RPMI8226 (cell line): ENCODE data around the gene KLHL14.
A peak's percentile ranks its signal among the peaks of the same experiment; 100 is the strongest.

ENCODE experiments used
- DNase-seq: peaks from one replicate; pipeline ENCODE4 v3.0.0-alpha.2; 2015

KLHL14 gene

GRCh38 chr18:32629981-32630700, 142.7 kb downstream of the KLHL14 start:
- peak; percentile 46 for DNase-seq

GRCh38 chr18:32629292-32629691, 143.5 kb downstream of the KLHL14 start:
- no peak for DNase-seq

- DNase-seq, result no peak
These were observed 148.6 kb downstream of the KLHL14 start for GRCh38 chr18:32624182-32624723.

GRCh38 chr18:32623563-32623962, 149.3 kb downstream of the KLHL14 start:
- DNase-seq, result no peak
